GM12892 (cell line): ENCODE results near the gene SLC9A9.

ENCODE experiments used
- POLR2A ChIP-seq: IDR thresholded peaks from 2 replicates; pipeline ENCODE4 v1.6.1; 2011; ENCODE audit warnings: low read depth, low read length, control low read depth
- POLR2AphosphoS5 ChIP-seq: IDR thresholded peaks from 2 replicates; pipeline ENCODE4 v1.6.1; 2011; ENCODE audit warnings: low read depth, low read length, control low read depth
- TAF1 ChIP-seq: IDR thresholded peaks from 2 replicates; pipeline ENCODE4 v1.6.1; 2011; ENCODE audit warnings: low read depth, mild to moderate bottlenecking, control low read depth, low read length, borderline replicate concordance

- TF ChIP-seq POLR2AphosphoS5 (no peak), POLR2A (no peak), TAF1 (no peak)
Observed at GRCh38 chr3:143830786-143831185, 17.5 kb downstream of the SLC9A9 start.
